Activated T-cell treated with anti-CD3 and anti-CD28 coated beads for 4 hours (primary cell): ENCODE results near the gene IRF5.
"Not testable (repeated sequence)": the region's sequence is repeated elsewhere in the genome, so short reads cannot be mapped to it uniquely, and the experiment has no call there.

Experiments used
- DNase-seq: peaks from one replicate; pipeline ENCODE4 v3.0.0-alpha.2; 2020

IRF5 gene

DNA sequence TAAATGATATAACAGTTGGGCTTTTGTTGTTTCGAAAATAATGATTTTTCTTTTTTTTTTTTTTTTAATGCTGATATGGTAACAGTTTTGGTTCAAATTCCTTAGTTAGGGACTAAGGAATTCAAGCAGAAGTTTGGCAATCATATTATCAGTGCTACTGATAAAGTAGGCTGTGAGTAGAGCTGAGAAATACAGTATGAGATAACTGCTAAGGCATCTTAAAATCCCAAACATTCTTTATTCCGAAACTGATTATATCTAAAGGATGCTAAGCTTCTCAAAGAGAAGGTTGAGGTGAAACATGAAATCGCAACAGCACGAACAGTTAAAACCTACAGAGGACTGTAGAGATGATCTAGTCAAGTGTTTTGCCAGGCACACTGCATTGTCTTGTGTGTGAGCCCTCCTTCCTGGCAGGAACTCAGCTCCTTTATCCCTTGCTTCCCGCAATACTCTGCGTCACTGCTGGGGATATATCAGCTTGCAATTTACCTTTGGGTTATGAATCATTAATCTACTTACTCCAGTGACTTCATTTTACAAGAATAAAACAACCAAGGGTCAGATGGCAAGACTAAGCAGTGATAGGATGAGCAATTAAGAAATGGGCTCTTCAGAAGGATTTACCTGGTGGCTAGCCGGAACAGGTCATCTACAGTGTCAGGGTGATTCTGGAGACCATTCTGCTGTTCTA is 36.7 kb downstream of the IRF5 start:
- no peak for DNase-seq

GRCh38 chr7:128982105-128982504 is 44.4 kb downstream of the IRF5 start:
- no peak for DNase-seq

- DNase-seq: no peak
Measured at GRCh38 chr7:128985660-128986059, 47.9 kb downstream of the IRF5 start.

GRCh38 chr7:128986609-128987008 is 48.9 kb downstream of the IRF5 start:
- DNase-seq: no peak

DNA sequence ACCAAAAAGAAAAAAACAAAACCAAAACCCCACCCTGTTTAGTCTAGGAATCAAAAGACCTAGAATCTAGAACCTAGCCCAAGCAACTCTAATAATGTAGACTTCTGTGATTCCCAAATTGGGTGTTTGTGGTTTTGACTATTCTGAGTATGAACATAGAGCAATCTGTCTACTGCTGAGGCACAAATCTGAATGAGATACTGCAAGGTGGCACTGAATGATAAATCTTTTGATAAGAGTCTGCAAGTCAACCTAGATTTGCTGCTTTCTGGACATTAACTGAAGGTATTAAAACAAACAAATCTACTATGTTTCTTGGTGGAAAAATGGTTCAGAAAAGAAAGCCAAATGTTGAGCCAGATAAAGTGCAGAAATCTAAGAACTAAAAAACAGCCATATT is 50.6 kb downstream of the IRF5 start:
- no peak for DNase-seq

DNA sequence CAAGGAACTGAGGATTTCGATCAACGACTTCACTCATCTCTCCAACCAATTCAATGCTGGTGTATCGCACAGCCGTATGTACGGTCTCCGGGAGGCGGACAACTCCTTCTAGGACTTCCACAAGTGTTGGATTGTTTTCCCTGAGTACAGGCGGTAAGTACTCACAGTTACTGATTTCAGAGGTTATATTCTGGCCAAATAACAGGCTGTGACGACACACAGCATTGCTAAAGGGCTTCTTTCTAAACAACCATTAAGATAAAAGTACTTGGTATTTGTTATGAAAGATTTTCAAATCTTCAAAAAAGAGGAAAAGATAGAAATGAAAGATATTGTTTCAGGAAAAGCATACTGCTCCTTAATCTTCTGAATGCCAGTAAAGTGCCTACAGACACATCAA is 52.2 kb downstream of the IRF5 start:
- no peak for DNase-seq

DNA sequence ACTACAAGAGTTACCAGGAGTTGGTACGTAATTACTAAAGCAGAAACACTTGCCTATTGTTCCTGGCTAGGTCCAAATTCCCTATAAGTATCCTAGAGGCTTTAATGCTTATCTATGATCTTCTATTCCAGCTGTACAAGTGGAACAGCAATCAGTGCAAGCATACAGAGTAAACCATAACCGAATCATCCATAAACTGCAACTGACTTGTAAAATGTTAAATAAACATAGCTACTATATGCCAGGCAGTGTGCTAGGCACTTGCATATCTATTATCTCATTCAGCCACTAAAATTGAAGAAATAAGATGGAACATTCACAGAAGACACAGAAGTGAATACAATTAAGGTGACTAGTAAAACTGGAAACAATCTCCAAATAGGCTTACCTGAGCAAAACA is 55.7 kb downstream of the IRF5 start:
- DNase-seq: no peak

DNA sequence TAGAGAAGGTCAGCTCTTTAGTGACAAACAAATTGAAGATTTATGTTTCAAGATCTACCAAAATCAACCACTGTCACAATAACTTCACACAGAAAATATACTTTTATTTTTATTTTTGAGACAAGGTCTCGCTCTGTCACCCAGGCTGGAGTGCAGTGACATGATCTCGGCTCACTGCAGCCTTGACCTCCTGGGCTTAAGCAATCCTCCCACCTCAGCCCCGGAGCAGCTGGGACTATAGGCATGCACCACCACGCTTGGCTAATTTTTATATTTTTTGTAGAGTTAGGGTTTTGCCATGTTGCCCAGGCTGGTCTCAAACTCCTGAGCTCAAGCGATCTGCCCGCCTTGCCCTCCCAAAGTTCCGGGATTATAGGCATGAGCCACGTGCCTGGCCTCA is 56.8 kb downstream of the IRF5 start:
- not testable (repeated sequence) for DNase-seq

DNA sequence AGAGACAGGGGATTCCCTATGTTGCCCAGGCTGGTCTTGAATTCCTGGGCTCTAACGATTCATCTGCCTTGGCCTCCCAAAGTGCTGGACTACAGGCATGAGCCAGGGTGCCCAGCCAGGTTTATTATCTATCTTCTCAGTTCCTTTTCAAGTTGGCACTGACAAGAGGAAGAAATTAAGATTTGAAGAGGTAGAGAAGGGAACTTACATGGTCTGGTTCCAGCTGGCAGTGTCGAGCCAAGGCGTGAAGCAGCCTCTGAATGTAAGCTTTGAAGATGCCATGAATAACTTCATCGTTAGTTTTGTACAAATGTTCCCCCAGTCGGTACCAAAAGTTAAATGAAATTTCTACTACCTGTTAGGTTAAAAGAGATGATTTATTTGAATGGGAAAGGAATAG is 59.5 kb downstream of the IRF5 start:
- no peak for DNase-seq
